ENCODE results near the gene IL4R.
"Not testable (repeated sequence)": the region's sequence is repeated elsewhere in the genome, so short reads cannot be mapped to it uniquely, and the experiment has no call there.

Gene IL4R

GRCh38 chr16:27385398-27385797, 71.6 kb downstream of the IL4R start:
- no peak for DNase-seq

GRCh38 chr16:27386674-27387073, 72.9 kb downstream of the IL4R start:
- DNase-seq = no peak

- no peak for DNase-seq
Measured at GRCh38 chr16:27387724-27388123, 74.0 kb downstream of the IL4R start.

GRCh38 chr16:27389272-27389961, 75.6 kb downstream of the IL4R start:
- DNase-seq = no peak

- no peak for DNase-seq
Measured at GRCh38 chr16:27390151-27390550, 76.4 kb downstream of the IL4R start.

GRCh38 chr16:27392671-27393070, 78.9 kb downstream of the IL4R start:
- no peak for DNase-seq

- DNase-seq = no peak
Measured at GRCh38 chr16:27394516-27394915, 80.7 kb downstream of the IL4R start.

- not testable (repeated sequence) for DNase-seq
Measured at GRCh38 chr16:27398341-27398893, 84.6 kb downstream of the IL4R start.

- no peak for DNase-seq
Measured at GRCh38 chr16:27398894-27399853, 85.4 kb downstream of the IL4R start.

- DNase-seq = no peak
Measured at GRCh38 chr16:27399969-27400368, 86.2 kb downstream of the IL4R start.

- no peak for DNase-seq
Measured at GRCh38 chr16:27400751-27401620, 87.2 kb downstream of the IL4R start.

- DNase-seq = peak in 1 of 2 experiments; percentile 21
Measured at GRCh38 chr16:27401768-27402568, 88.2 kb downstream of the IL4R start, which contains the start of gene IL21R. TSS of gene IL21R (plus strand) at chr16:27402174. CDS start at chr16:27430072, 27,898 bp downstream.

- DNase-seq = no peak
Measured at GRCh38 chr16:27402569-27402963, 88.8 kb downstream of the IL4R start.

- no peak for DNase-seq
Measured at GRCh38 chr16:27402964-27403600, 89.3 kb downstream of the IL4R start.

GRCh38 chr16:27403601-27403992, 89.8 kb downstream of the IL4R start:
- no peak for DNase-seq

GRCh38 chr16:27404163-27404823, 90.5 kb downstream of the IL4R start:
- DNase-seq = no peak

GRCh38 chr16:27405546-27406451, 92.0 kb downstream of the IL4R start:
- peak in 1 of 2 experiments; percentile 45 for DNase-seq

- DNase-seq = no peak
Measured at GRCh38 chr16:27406511-27407128, 92.8 kb downstream of the IL4R start.

GRCh38 chr16:27407133-27407532, 93.4 kb downstream of the IL4R start:
- no peak for DNase-seq

All from NCI-H446 (cell line).